SJSA1 (cell line): ENCODE measurements around the gene POU3F1. TPM values are rescaled to one million over a fixed set of nuclear protein-coding genes. Genes with fewer than 3 reads are reported as not detected.

Source experiments
- DNase-seq, 2 experiments: peaks; one replicate each; pipeline ENCODE4 v3.0.0-alpha.2; 2015 to 2020; ENCODE audit warnings: low spot score in 2 of 2, low read depth in 1 of 2
- H3K27ac ChIP-seq: fragments of 250-450 bp; sonication (Bioruptor Pico); 2 replicates; pipeline ENCODE4 v1.5.1; 2020; ENCODE audit warnings: mild to moderate bottlenecking, moderate library complexity
- H3K27me3 ChIP-seq: fragments of 250-450 bp; sonication (Bioruptor Pico); replicated peaks from 2 replicates; pipeline ENCODE4 v1.5.1; 2020; ENCODE audit warnings: mild to moderate bottlenecking, moderate library complexity
- H3K36me3 ChIP-seq: fragments of 250-450 bp; sonication (Bioruptor Pico); 2 replicates; pipeline ENCODE4 v1.5.1; 2020; ENCODE audit warnings: mild to moderate bottlenecking
- H3K4me1 ChIP-seq: fragments of 250-450 bp; sonication (Bioruptor Pico); replicated peaks from 2 replicates; pipeline ENCODE4 v1.6.1; 2021; ENCODE audit warnings: mild to moderate bottlenecking
- H3K4me3 ChIP-seq: fragments of 250-450 bp; sonication (Bioruptor Pico); 2 replicates; pipeline ENCODE4 v1.5.1; 2020; ENCODE audit warnings: mild to moderate bottlenecking
- H3K9me3 ChIP-seq: fragments of 250-450 bp; sonication (Bioruptor Pico); replicated peaks from 2 replicates; pipeline ENCODE4 v1.5.1; 2020; ENCODE audit warnings: mild to moderate bottlenecking
- total RNA-seq: library from RNA; depleted of rRNA; stranded (reverse); fragments of >200 nt; shearing (Covaris generic); gene quantifications from 2 replicates; pipeline ENCODE4 v1.2.3, GENCODE V29; 2014; rRNA removed

Gene POU3F1
- total RNA-seq, 1 experiment from 2014 or later: 0.26 TPM

GRCh38 chr1:37994886-37995566 is 51.6 kb downstream of the POU3F1 start:
- peaks cover 41% of the 10 kb centered on the region for H3K36me3 ChIP-seq
- H3K27ac ChIP-seq: no peak overlapping the region
- H3K4me1 ChIP-seq: peaks cover 46% of the 10 kb centered on the region
- no peak for DNase-seq
- no peak overlapping the region for H3K4me3 ChIP-seq
- H3K9me3 ChIP-seq: no peaks in the 10 kb centered on the region
- no peaks in the 10 kb centered on the region for H3K27me3 ChIP-seq

Other genes with a start within 250 kb of the POU3F1 start
- 66.0 and 89.3 TPM in 2 replicates for gene C1orf122, start 239.0 kb downstream of the POU3F1 start, total RNA-seq
- 32.0 and 59.7 TPM in 2 replicates for gene YRDC, start 238.6 kb downstream of the POU3F1 start, total RNA-seq
- gene MTF1, start 187.2 kb downstream of the POU3F1 start, total RNA-seq: 1.7 and 2.6 TPM in 2 replicates
- 10.9 and 18.7 TPM in 2 replicates for gene INPP5B, start 99.7 kb downstream of the POU3F1 start, total RNA-seq
- gene SF3A3, start 56.8 kb downstream of the POU3F1 start, total RNA-seq: 160 and 229 TPM in 2 replicates
- 26.3 and 42.0 TPM in 2 replicates for gene FHL3, start 41.3 kb downstream of the POU3F1 start, total RNA-seq
- 84.6 and 124 TPM in 2 replicates for gene UTP11, start 34.1 kb downstream of the POU3F1 start, total RNA-seq